ENCODE results near the gene HS3ST6. TPM values are rescaled to one million over a fixed set of nuclear protein-coding genes. Genes with fewer than 3 reads are reported as not detected.
"Not testable (repeated sequence)": the region's sequence is repeated elsewhere in the genome, so short reads cannot be mapped to it uniquely, and the experiment has no call there.

The HS3ST6 gene
- total RNA-seq, 2 donors from 2014 or later = not detected

DNA sequence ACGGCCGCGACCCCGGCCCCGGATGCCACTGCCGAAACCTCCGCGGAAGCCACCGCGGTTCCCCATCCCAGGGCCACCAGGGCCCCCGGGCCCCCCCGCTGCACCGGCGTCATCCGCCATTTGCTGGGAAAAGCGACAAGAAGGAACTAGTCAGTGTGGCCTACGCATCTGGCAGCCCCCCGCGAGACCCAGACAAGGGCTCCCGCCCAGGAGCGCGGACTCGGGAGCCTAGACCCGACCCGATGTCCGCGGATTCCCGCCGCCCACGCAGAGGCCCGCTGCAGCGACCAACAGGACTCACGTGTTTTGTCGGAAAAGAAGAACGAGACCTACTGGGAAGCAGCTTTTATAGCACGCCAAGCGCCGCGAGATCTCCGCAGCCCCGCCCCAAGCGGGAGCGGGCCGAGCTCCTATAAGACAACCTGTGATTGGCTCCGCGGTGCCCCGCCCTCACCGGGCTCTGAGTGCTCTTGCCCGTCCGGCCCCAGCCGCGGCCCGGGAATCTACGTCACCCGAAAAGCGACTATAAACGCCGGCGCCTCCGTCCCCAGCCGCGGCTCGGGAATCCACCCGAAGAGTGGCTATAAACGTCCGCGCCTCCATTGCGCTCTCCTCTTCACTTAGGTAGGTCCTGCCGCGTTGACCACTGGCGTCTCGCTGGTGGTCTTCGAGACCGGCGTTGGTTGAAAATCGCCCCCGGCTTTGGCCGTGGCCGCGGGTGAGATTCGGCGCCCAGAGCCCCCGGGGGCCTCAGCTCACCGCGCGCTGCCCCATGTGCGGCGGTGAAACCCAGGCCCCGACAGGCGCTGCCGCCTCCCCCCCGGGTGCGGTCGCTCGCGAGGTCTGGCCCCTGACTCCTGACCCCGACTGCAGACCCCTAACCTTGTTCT is 46.5 kb upstream of the HS3ST6 start, which contains the start of gene RPS2:
RPS2 (minus strand) TSS at position 321 of the 890 bp plus-strand sequence; CDS start at position 120, 201 bp downstream.
- Mint-ChIP-seq H3K36me3 (ENCODE audit: low read depth) (peaks cover 33% of the 10 kb centered on the region), H3K4me3 (peak within 1 kb of the TSS; percentile 93), H3K27me3 (ENCODE audit: insufficient read depth) (no peaks in the 10 kb centered on the region), H3K27ac (peak within 1 kb of the TSS; percentile 93), H3K9me3 (no peaks in the 10 kb centered on the region), H3K4me1 (peaks cover 35% of the 10 kb centered on the region)
- Histone ChIP-seq H3K27ac (ENCODE audit: low read depth, low read length) (peak within 1 kb of the TSS; percentile 92), H3K9ac (ENCODE audit: extremely low read depth, low read length, poor library complexity, severe bottlenecking) (peak within 1 kb of the TSS; percentile 96), H3K27me3 (ENCODE audit: control insufficient read depth, insufficient read depth, low read length, poor library complexity, severe bottlenecking) (no peaks in the 10 kb centered on the region), H3K4me3 (ENCODE audit: low read length) (peak within 1 kb of the TSS; percentile 93), H3K4me1 (ENCODE audit: control insufficient read depth, insufficient read depth, low read length) (peaks cover 2% of the 10 kb centered on the region), H3K9me3 (ENCODE audit: control insufficient read depth, low read length) (no peaks in the 10 kb centered on the region), H3K36me3 (ENCODE audit: control insufficient read depth, insufficient read depth, low read length) (peaks cover 24% of the 10 kb centered on the region)
- peak; percentile 99 for DNase-seq
- TF ChIP-seq CTCF (conservative IDR thresholded peaks at IDR 0.05) = no peak
- WGBS, 2 experiments (ENCODE audit: insufficient coverage in 1 of 2, insufficient read length in 1 of 2) = 0% methylated on average over 58 to 92 of the region's 97 CpGs

GRCh38 chr16:1963806-1964505 is 45.7 kb upstream of the HS3ST6 start:
- peak overlapping the region; percentile 96 for H3K9ac ChIP-seq (ENCODE audit: extremely low read depth, low read length, poor library complexity, severe bottlenecking)
- Mint-ChIP-seq H3K4me3 (peak overlapping the region; percentile 93), H3K27ac (peak overlapping the region; percentile 83), H3K9me3 (no peaks in the 10 kb centered on the region), H3K36me3 (ENCODE audit: low read depth) (peaks cover 33% of the 10 kb centered on the region), H3K4me1 (peaks cover 35% of the 10 kb centered on the region), H3K27me3 (ENCODE audit: insufficient read depth) (peaks cover 3% of the 10 kb centered on the region)
- TF ChIP-seq CTCF (conservative IDR thresholded peaks at IDR 0.05) = peak; percentile 24
- WGBS, 2 experiments (ENCODE audit: insufficient coverage in 1 of 2, insufficient read length in 1 of 2) = 2 to 4% methylated on average over 14 to 36 of the region's 44 CpGs
- peaks cover 24% of the 10 kb centered on the region for H3K36me3 ChIP-seq (ENCODE audit: control insufficient read depth, insufficient read depth, low read length)
- peak overlapping the region; percentile 93 for H3K4me3 ChIP-seq (ENCODE audit: low read length)
- H3K9me3 ChIP-seq (ENCODE audit: control insufficient read depth, low read length) = no peaks in the 10 kb centered on the region
- peaks cover 2% of the 10 kb centered on the region for H3K4me1 ChIP-seq (ENCODE audit: control insufficient read depth, insufficient read depth, low read length)
- no peak for DNase-seq
- peak overlapping the region; percentile 92 for H3K27ac ChIP-seq (ENCODE audit: low read depth, low read length)
- H3K27me3 ChIP-seq (ENCODE audit: control insufficient read depth, insufficient read depth, low read length, poor library complexity, severe bottlenecking) = no peaks in the 10 kb centered on the region

DNA sequence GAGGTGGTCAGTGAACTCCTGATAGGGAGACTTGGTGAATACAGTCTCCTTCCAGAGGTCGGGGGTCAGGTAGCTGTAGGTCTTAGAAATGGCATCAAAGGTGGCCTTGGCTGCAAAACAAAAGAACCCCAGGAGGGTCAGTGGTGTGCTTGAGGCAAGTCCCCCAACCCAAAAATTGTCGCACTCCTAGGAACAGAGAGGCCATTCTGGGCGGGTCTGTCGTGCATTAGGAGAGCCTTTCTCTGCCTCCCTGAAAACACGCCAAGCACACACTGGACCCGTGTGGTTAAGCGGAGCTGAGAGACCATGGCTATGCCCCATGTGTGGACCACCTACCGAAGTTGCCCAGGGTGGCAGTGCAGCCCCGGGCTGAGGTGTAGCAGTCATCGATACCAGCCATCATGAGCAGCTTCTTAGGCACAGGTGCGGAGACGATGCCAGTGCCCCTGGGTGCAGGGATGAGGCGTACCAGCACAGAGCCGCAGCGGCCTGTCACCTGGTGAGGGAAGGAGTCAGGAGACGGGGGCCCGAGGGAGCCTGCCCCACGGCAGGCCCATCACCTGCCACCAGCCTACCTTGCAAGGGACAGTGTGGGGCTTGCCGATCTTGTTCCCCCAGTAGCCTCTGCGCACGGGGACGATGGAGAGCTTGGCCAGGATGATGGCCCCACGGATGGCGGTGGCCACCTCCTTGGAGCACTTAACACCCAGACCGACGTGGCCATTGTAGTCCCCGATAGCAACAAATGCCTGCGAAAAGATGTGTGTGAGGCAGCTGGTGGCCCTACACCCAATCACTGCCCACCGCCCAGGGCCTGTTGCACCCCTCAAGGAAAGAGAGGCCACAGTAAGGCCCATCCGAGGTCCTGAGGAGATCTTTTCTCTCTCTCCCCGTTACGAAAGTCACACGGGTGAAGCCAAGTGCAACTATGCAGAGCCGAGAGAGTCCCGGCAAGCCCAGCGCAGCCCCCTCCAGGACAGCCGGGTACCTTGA is 44.2 kb upstream of the HS3ST6 start:
- 83 to 89% methylated on average over 4 to 37 of the region's 37 CpGs for WGBS, 2 experiments (ENCODE audit: insufficient coverage in 1 of 2, insufficient read length in 1 of 2)
- peak overlapping the region; percentile 93 for H3K4me3 Mint-ChIP-seq
- H3K4me1 ChIP-seq (ENCODE audit: control insufficient read depth, insufficient read depth, low read length); H3K27ac ChIP-seq (ENCODE audit: low read depth, low read length); H3K9me3 Mint-ChIP-seq; DNase-seq; H3K9me3 ChIP-seq (ENCODE audit: control insufficient read depth, low read length); H3K27me3 ChIP-seq (ENCODE audit: control insufficient read depth, insufficient read depth, low read length, poor library complexity, severe bottlenecking); H3K27me3 Mint-ChIP-seq (ENCODE audit: insufficient read depth): not testable (repeated sequence)
- peak overlapping the region; percentile 83 for H3K27ac Mint-ChIP-seq
- Histone ChIP-seq H3K36me3 (ENCODE audit: control insufficient read depth, insufficient read depth, low read length) (peaks cover 24% of the 10 kb centered on the region), H3K4me3 (ENCODE audit: low read length) (peak overlapping the region; percentile 93), H3K9ac (ENCODE audit: extremely low read depth, low read length, poor library complexity, severe bottlenecking) (peak overlapping the region; percentile 96)
- H3K4me1 Mint-ChIP-seq = peaks cover 35% of the 10 kb centered on the region
- H3K36me3 Mint-ChIP-seq (ENCODE audit: low read depth) = peaks cover 33% of the 10 kb centered on the region

Measured in endodermal cell (in vitro differentiated cells).